ENCODE measurements around the gene GDF2. TPM values are rescaled to one million over a fixed set of nuclear protein-coding genes. Genes with fewer than 3 reads are reported as not detected.

Gene GDF2
- total and polyA plus RNA-seq, 2 of the 4 experiments (the other 2 are of a cell fraction), result under 0.01 TPM; not detected in 1

- H3K9ac ChIP-seq (ENCODE audit: low read depth, low read length), result no peak overlapping the region
- in situ Hi-C loops (cut with MboI; ENCODE audit: low sequenced_read_pairs), result no loop called here
- H3K4ac ChIP-seq (ENCODE audit: low read depth, low read length), result no peak overlapping the region
- H2AK5ac ChIP-seq (ENCODE audit: low read depth, low read length), result no peak overlapping the region
- H3K4me3 ChIP-seq (ENCODE audit: insufficient read depth, low read depth, low read length), result no peak overlapping the region
- no peak overlapping the region for H2BK120ac ChIP-seq (ENCODE audit: low read depth, low read length)
- CTCF ChIA-PET, result no interaction called here
- H3K79me1 ChIP-seq (ENCODE audit: low read depth in 1 of 2, low read length in 2 of 2), result no peaks in the 10 kb centered on the region
- H3K4me2 ChIP-seq (ENCODE audit: low read depth, low read length), result no peak overlapping the region
- BruUV-seq (replicated peaks), result no TSS peak
- no peak overlapping the region for H4K91ac ChIP-seq (ENCODE audit: insufficient read depth, low read depth, low read length)
- H3K4me1 ChIP-seq (ENCODE audit: control insufficient read depth, insufficient read depth, low read length), result no peaks in the 10 kb centered on the region
- TF ChIP-seq FOS (IDR thresholded peaks at IDR 0.05; ENCODE audit: low read depth, low read length), result no peak
- DNase-seq (no peak), ATAC-seq (ENCODE audit: low read depth) (no peak)
- POLR2A ChIA-PET (ENCODE audit: unreplicated experiment), result no interaction called here
- H3K56ac ChIP-seq (ENCODE audit: extremely low read depth, insufficient read depth, low read length), result no peak overlapping the region
- no peak overlapping the region for H3K14ac ChIP-seq (replicated peaks; ENCODE audit: low read depth, low read length)
- H2AFZ ChIP-seq (replicated peaks; ENCODE audit: low read length, poor library complexity), result no peak overlapping the region
- H2BK5ac ChIP-seq (ENCODE audit: low read depth, low read length, poor library complexity, severe bottlenecking), result no peak overlapping the region
- H2AK9ac ChIP-seq (replicated peaks; ENCODE audit: low read depth, low read length, poor library complexity), result no peak overlapping the region
- peaks cover 39% of the 10 kb centered on the region for H3K27me3 ChIP-seq (ENCODE audit: control insufficient read depth, insufficient read depth, low read length)
- no peak overlapping the region for H4K8ac ChIP-seq (ENCODE audit: low read depth in 2 of 2, low read length in 2 of 2)
- H3K36me3 ChIP-seq (ENCODE audit: control insufficient read depth, insufficient read depth, low read length), result no peaks in the 10 kb centered on the region
- H3K9me1 ChIP-seq (ENCODE audit: insufficient read depth, low read length), result no peaks in the 10 kb centered on the region
- H3K23ac ChIP-seq (ENCODE audit: low read depth, low read length), result no peak overlapping the region
- H4K20me1 ChIP-seq (ENCODE audit: insufficient read depth, low read length), result no peaks in the 10 kb centered on the region
- no peak overlapping the region for H2BK15ac ChIP-seq (ENCODE audit: low read depth, low read length)
- no peak overlapping the region for H3K18ac ChIP-seq (ENCODE audit: low read depth, low read length)
- intact Hi-C loops (cut with micrococcal nuclease), result no loop called here
- H3K9me3 ChIP-seq (ENCODE audit: control insufficient read depth, insufficient read depth, low read length), result no peaks in the 10 kb centered on the region
- WGBS, 2 experiments (ENCODE audit: extremely low coverage in 2 of 2, insufficient read length in 1 of 2), result 91% methylated on average over 18 of the region's 22 CpGs; no CpG with 5 or more reads in 1 of the 2 experiments
- H4K5ac ChIP-seq (ENCODE audit: low read depth, low read length), result no peak overlapping the region
- no peak overlapping the region for H3K27ac ChIP-seq (ENCODE audit: insufficient read depth, low read length)
- H2BK20ac ChIP-seq (ENCODE audit: low read depth, low read length), result no peak overlapping the region
- dilution Hi-C loops (cut with HindIII; ENCODE audit: low sequenced_read_pairs, unreplicated experiment), result no loop called here
Observed at GRCh38 chr10:47349516-47349915, 27.3 kb downstream of the GDF2 start.
